ENCODE results near the gene ANKRD13A.
"Not testable (repeated sequence)": the region's sequence is repeated elsewhere in the genome, so short reads cannot be mapped to it uniquely, and the experiment has no call there.

Gene ANKRD13A

DNA sequence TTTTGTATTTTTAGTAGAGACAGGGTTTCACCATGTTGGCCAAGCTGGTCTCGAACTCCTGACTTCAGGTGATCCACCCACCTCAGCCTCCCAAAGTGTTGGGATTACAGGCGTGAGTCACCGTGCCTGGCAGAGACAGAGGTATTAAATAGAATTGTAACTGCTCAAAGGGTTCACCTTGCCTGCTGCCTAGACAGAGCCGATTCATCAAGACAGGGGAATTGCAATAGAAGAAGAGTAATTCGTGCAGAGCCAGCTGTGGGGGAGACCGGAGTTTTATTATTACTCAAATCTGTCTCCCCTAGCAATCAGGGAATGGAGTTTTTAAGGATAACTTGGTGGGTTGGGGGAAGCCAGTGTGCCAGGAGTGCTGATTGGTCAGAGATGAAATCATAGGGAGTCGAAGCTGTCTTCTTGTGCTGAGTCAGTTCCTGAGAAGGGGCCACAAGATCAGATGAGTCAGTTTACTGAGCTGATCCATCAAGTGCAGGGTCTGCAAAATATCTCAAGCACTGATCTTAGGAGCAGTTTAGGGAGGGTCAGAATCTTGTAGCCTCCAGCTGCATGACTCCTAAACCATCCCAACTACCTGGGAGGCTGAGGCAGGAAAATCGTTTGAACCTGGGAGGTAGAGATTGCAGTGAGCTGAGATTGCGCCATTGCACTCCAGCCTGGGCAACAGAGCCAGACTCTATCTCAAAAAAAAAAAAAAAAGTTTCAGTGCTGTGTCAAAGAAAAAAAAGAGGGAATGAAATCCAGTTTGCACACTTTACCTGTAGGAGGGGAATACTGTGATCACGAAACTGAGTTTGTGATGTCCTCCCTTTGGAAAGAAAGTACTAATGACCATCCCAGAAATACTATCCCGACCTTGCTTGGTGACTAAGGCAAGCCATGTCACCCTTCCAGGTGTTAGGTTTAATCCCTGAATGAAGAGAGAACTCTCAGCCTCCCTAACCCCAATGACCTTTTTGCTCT is 56.4 kb downstream of the ANKRD13A start:
- DNase-seq = peak; percentile 92

GRCh38 chr12:110056643-110057042 is 57.4 kb downstream of the ANKRD13A start:
- not testable (repeated sequence) for DNase-seq

- DNase-seq = no peak
Measured at GRCh38 chr12:110058875-110059615, 59.8 kb downstream of the ANKRD13A start.

- no peak for DNase-seq
Measured at GRCh38 chr12:110059651-110060000, 60.4 kb downstream of the ANKRD13A start.

- no peak for DNase-seq
Measured at GRCh38 chr12:110062241-110062640, 63.0 kb downstream of the ANKRD13A start.

GRCh38 chr12:110065540-110065939 is 66.3 kb downstream of the ANKRD13A start:
- no peak for DNase-seq

GRCh38 chr12:110067531-110067930 is 68.3 kb downstream of the ANKRD13A start:
- no peak for DNase-seq

DNA sequence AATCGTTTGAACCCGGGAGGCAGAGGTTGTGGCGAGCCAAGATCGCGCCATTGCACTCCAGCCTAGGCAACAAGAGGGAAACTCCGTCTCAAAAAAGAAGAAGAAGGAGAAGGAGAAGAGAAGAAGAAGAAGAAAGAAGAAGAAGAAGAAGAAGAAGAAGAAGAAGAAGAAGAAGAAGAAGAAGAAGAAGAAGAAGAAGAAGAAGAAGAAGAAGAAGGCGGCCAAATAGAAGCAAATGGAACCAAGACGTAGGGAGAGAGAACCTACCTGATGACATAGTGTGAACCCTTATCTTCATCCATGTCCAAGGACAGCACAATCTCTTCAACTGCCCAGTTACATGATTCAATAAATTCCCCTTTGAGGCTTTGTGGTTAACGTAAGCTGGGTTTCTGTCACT is 68.9 kb downstream of the ANKRD13A start:
- not testable (repeated sequence) for DNase-seq

DNA sequence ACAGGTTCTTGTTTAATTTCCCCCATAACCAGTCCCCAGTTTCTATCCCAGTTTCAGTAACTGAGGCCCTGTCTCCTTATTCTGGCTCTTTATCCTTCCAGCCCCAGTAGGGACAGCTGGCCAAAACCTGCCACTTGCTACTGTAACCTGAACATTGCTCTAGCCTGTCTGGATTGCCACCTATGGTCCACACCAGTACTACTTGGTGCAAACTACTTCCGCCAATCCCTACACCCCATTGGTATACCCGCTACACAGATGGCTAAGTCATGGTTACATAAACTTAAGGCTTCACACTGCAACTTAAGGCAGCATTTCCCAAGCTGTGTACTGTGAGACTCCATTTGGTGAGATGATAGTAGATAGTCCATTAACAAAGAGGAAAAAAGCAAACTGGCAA is 69.4 kb downstream of the ANKRD13A start:
- no peak for DNase-seq

- DNase-seq = no peak
Measured at GRCh38 chr12:110071504-110071903, 72.3 kb downstream of the ANKRD13A start.

DNA sequence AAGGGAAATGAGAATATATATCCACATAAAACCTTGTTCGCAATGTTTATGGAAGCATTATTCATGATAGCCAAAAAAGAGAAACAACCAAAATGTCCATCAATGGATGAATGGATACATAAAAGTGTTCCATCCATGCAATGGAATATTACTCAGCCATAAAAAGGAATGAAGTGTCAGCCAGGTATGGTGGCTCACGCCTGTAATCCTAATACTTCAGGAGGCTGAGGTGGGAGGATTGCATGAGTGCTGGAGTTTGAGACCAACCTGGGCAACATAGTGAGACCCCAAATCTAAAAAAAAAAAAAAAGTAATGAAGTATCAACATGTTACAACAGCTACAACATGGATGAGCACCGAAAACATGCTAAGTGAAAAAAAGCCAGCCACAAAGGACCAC is 72.7 kb downstream of the ANKRD13A start:
- DNase-seq = no peak

GRCh38 chr12:110072636-110073035 is 73.4 kb downstream of the ANKRD13A start:
- not testable (repeated sequence) for DNase-seq

- DNase-seq = no peak
Measured at GRCh38 chr12:110073049-110073831, 74.0 kb downstream of the ANKRD13A start.

DNA sequence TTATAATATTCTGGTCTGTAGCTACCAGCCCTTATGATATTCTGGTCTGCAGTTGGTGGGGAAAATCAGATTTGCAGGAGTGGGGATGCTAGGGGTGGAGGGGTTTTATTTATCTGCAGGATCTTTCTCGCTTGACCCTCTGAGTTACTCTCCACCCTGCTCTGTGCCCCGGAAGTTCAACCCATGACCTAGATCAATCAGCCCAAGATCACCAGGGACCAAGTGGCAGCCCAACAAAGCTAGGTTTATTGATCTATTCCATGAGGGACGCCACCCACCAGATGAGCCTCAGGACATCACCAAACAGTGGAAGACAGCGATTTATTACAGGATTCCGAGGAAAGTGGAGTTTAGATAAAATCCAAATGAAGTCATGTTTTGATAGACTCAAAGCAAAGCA is 74.9 kb downstream of the ANKRD13A start:
- DNase-seq = no peak

DNA sequence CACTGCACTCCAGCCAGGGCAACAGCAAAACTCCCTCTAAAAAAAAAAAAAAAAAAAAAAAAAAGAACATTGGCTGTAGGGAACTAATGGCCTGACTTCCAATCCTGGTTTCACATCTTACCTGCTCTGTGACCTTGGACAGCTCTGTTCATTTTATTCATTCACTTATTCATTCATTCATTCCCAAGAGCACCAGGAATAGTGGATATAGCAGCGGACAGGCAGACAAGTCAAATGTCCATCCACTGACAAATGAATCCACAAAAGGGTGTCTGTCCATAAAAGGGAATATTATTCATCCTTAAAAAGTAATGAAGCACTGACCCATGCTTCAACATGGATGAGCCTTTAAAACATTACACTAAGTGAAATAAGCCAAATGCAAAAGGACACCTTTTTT is 76.7 kb downstream of the ANKRD13A start:
- no peak for DNase-seq

DNA sequence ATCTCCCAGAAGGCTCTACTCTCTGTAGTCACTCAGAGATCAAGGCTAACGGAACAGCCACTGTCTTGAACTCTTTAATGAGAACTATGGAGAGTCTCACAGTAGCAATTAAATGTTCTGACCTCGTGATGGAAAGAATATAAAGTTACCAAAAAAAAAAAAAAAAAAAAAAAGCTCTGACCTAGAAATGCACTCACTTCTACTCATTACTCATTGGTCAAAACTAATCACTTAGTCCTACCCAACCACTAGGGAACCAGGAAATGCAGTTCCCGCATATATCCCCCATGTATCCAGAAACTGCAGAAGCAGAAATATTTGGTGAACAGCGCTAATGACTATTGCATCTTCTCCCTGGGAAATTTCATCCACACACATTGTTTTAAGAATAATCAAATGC is 78.6 kb downstream of the ANKRD13A start:
- DNase-seq = no peak

DNA sequence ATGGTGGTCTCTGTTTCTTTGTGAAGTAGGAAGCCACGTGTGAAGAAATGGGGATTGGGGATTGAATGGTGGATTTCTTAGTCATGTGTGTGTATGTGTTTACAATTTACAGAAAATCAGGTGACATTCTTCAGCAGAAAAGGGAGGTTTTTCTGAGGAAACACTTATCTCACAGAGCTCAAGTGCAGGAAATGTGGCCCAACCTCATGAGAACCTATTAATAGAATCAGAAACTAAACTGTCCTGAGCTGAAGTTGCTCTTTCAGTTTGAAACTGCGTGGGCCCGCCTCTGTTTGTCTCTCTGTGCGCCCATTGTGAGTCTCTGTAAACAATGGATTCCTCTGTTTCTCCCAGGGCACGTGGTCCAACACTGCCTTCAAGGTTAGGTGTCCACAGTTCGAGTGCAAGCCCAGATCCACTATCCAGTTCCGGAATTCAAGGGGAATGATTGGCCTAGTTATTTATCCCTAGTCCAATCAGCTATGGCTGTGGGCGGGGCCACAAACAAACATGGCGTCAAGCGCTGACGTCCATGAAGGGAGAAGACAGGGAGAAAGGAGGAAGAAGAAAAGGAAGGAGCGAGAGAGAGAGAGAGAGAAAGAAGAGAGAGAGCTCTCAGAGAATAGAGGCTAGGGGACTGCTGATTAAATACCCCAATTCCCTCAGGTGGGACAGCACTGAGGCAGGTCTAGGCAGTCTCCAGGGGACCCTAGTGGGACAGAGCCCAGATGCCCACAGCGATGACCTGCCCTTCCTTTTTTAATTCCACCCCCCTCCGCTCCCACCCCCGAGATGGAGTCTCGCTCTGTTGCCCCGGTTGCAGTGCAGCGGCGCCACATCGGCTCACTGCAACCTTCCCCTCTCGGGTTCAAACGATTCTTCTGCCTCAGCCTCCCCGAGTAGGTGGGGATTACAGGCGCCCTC is 80.5 kb downstream of the ANKRD13A start:
- no peak for DNase-seq

DNA sequence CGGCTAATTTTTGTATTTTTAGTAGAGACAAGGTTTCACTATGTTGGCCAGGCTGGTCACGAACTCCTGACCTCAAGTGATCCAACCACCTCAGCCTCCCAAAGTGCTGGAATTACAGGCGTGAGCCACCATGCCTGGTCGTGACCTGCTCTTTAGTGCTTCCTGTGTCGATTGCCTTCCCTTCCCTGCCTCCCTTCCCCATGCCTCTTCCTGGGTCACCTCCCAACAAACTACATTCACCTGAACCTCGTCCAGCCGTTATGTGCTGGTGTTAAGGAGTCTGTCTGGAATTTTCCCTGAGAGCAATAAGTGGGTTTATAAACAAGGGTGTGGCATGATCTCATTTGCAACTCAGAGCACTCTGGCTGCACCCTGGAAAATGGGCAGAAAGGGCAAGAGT is 81.2 kb downstream of the ANKRD13A start:
- DNase-seq = no peak

DNA sequence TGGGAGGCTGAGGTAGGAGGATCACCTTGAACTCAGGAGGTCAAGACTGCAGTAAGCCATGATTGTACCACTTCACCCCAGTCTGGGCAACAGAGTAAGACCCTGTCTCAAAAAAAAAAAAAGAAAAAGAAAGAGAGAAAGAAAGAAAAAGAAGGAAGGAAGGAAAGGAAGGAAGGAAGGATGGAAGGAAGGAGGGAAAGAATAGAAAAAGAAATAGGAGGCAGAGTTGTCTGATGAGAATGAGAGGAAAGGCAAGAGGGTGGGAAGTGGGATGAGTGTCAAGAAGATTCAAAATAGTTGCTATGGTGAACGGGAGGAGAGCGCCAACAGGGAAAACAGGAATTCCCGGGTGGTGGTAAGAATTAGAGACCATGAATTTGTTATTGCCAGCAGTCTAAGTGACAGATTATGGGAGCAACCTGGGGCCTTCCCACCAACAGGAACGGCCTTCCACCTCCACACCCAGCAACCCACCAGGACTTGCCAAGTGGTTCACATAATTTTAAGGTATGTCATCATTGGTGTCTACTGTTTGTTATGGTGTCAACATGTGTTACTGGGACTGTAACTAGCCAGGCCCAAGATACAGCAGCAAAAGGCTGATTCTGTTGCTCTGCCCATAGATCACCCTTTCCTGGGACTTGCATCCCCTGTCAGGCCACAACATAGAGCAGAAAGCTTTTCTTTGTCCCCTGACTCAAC is 85.2 kb downstream of the ANKRD13A start:
- no peak for DNase-seq

GRCh38 chr12:110088216-110088615 is 89.0 kb downstream of the ANKRD13A start:
- not testable (repeated sequence) for DNase-seq

DNA sequence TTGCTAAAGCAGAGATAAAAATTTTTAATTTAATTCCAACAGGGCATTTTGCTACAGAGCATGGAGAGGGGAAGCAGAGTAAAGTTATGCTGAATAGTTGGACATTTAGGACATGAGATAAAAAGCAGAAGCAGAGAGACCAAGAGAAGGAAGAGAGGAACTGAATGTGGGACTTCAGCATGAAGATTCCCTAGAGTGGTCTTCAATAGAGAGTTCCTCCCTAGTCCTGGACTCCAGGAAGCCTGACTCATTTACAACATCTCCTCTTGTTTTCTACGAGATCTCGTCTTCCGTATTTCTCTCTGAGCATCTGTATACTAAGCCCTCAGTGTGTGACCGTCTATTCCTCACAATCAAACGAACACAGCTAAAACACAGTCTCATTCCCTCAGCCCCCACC is 89.7 kb downstream of the ANKRD13A start:
- DNase-seq = no peak

All from kidney glomerular epithelial cell (primary cell).